ENCODE data around the gene SEMA7A. TPM values are rescaled to one million over a fixed set of nuclear protein-coding genes. Genes with fewer than 3 reads are reported as not detected.

Gene SEMA7A
- total and polyA plus RNA-seq, 11 donors: 0.53 to 7.5 (median 1.8) TPM

- WGBS, 4 donors: 91 to 95% (median 94%) methylated on average over 19 to 20 of the region's 20 CpGs
- no peak for TF ChIP-seq POLR2A (IDR thresholded peaks at IDR 0.05)
- TF ChIP-seq, protein P1, sequence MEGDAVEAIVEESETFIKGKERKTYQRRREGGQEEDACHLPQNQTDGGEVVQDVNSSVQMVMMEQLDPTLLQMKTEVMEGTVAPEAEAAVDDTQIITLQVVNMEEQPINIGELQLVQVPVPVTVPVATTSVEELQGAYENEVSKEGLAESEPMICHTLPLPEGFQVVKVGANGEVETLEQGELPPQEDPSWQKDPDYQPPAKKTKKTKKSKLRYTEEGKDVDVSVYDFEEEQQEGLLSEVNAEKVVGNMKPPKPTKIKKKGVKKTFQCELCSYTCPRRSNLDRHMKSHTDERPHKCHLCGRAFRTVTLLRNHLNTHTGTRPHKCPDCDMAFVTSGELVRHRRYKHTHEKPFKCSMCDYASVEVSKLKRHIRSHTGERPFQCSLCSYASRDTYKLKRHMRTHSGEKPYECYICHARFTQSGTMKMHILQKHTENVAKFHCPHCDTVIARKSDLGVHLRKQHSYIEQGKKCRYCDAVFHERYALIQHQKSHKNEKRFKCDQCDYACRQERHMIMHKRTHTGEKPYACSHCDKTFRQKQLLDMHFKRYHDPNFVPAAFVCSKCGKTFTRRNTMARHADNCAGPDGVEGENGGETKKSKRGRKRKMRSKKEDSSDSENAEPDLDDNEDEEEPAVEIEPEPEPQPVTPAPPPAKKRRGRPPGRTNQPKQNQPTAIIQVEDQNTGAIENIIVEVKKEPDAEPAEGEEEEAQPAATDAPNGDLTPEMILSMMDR (IDR thresholded peaks at IDR 0.05): no peak
- peak overlapping the region in 1 of 12 donors; percentile 17 for H3K27ac ChIP-seq
These were observed 12.2 kb downstream of the SEMA7A start for GRCh38 chr15:74421302-74422245.

DNA sequence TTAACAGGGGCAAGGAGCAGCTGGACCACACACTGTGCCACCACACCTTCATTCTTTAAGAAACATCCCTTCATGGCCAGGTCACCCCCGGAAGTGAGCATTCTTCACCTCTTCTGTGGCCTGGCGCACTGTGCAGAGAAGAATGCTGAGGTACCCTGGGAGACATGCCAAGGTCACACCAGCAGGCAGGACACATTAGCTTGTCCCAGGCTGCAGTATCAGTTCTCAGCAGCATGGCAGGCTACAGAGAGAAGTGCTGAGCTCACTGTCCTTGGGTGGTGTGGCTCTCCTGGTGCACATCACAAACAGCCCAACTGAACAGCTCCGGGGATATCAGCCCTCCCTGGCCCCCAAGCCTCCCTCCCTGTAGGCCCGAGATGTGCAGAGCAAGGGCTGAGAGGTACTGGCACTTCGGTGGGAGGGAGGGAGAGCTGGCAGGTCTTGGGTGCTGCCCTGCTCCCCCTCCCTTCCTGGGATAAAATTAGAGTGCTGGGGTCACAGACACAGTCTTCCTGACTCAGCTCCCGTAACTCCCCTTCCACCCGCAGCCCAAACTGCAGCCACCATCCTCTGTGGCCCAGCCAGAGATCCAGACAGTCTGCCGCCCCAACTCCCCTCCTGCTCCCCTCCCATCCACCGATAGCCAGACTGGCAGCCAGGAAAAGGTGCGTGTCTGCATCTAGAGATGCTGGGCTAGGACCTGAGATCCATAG, 13.4 kb downstream of the SEMA7A start:
- WGBS, 4 donors: 39 to 73% (median 57%) methylated on average over 7 to 10 of the region's 10 CpGs
- Histone ChIP-seq H3K27me3 (no peaks in the 10 kb centered on the region), H3K36me3 (peaks cover 0 to 2% (median 0%) of the 10 kb centered on the region in 9 donors), H3K4me3 (no peak overlapping the region), H3K27ac (peak overlapping the region in 3 of 12 donors; percentile 13 to 32 (median 18)), H3K9me3 (no peaks in the 10 kb centered on the region), H3K4me1 (peaks cover 0 to 47% (median 18%) of the 10 kb centered on the region in 12 donors)
- DNase-seq (peak in 1 of 5 donors; percentile 71), ATAC-seq (peak; percentile 60 to 65 (median 62))
- intact Hi-C loops (cut with DNase I): loop anchor here in 1 of 10 donors (5.0 kb wide), 1 partner anchor 33 kb away; no protein-coding TSS in a partner anchor
- TF ChIP-seq, protein P1 (IDR thresholded peaks at IDR 0.05): no peak
- TF ChIP-seq POLR2A (IDR thresholded peaks at IDR 0.05): no peak

More at GRCh38 chr15:74421302-74422245, 12.2 kb downstream of the SEMA7A start:
- no peak overlapping the region for H3K4me3 ChIP-seq
- ATAC-seq (no peak), DNase-seq (no peak)
- peaks cover 0 to 47% (median 18%) of the 10 kb centered on the region in 12 donors for H3K4me1 ChIP-seq
- H3K27me3 ChIP-seq: no peaks in the 10 kb centered on the region
- intact Hi-C loops (cut with DNase I): loop anchor here in 1 of 10 donors (5.0 kb wide), 1 partner anchor 34 kb away; no protein-coding TSS in a partner anchor
- no peaks in the 10 kb centered on the region for H3K9me3 ChIP-seq
- H3K36me3 ChIP-seq: no peaks in the 10 kb centered on the region

DNA sequence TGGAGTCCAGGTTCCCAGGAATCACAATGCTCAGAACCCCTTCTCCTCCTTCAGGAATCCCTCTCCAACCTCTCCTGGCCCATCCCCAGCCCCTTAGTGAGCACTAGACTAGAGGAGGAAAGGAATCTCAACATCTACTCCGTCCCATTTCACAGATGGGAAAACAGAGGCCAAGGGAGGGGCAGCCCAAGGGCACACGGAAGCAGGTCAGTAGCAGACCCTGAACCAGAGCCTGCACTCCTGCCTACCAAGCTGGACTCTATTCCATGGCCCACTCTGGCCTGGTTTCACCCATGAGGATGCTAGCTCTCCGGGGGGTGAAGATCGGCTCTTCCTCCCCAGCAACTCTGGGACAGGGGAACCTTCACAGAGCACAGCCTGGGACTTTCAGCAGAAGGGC, 14.3 kb downstream of the SEMA7A start:
- H3K4me3 ChIP-seq: no peak overlapping the region
- H3K9me3 ChIP-seq: no peaks in the 10 kb centered on the region
- no peaks in the 10 kb centered on the region for H3K27me3 ChIP-seq
- no peak for TF ChIP-seq POLR2A (IDR thresholded peaks at IDR 0.05)
- TF ChIP-seq, protein P1 (IDR thresholded peaks at IDR 0.05): no peak
- WGBS, 4 donors: 87 to 100% (median 98%) methylated on average over 4 of the region's 4 CpGs
- intact Hi-C loops (cut with DNase I): no loop called here
- DNase-seq (no peak), ATAC-seq (no peak)
- peaks cover 0 to 5% (median 0%) of the 10 kb centered on the region in 9 donors for H3K36me3 ChIP-seq
- H3K27ac ChIP-seq: no peak overlapping the region
- H3K4me1 ChIP-seq: peaks cover 0 to 47% (median 18%) of the 10 kb centered on the region in 12 donors
